Ishikawa (cell line): ENCODE measurements around the gene PERCC1.

ENCODE experiments used
- CEBPB ChIP-seq: IDR thresholded peaks from 2 replicates; pipeline ENCODE4 v1.6.1; 2012
- CREB1 ChIP-seq: IDR thresholded peaks from 2 replicates; pipeline ENCODE4 v1.6.1; 2012; ENCODE audit warnings: low read depth
- EP300 ChIP-seq: IDR thresholded peaks from 2 replicates; pipeline ENCODE4 v1.6.1; 2012; ENCODE audit warnings: borderline replicate concordance
- FOXM1 ChIP-seq: IDR thresholded peaks from 2 replicates; pipeline ENCODE4 v1.6.1; 2012; ENCODE audit warnings: low read depth, borderline replicate concordance
- NFIC ChIP-seq: IDR thresholded peaks from 2 replicates; pipeline ENCODE4 v1.6.1; 2012
- RAD21 ChIP-seq: IDR thresholded peaks from 2 replicates; pipeline ENCODE4 v1.6.1; 2012; ENCODE audit warnings: low read depth
- TAF1 ChIP-seq: IDR thresholded peaks from 2 replicates; pipeline ENCODE4 v1.6.1; 2012; ENCODE audit warnings: low read depth, mild to moderate bottlenecking
- TCF12 ChIP-seq: IDR thresholded peaks from 2 replicates; pipeline ENCODE4 v1.6.1; 2012; ENCODE audit warnings: low read depth
- TEAD4 ChIP-seq: IDR thresholded peaks from 2 replicates; pipeline ENCODE4 v1.6.1; 2012
- YY1 ChIP-seq: IDR thresholded peaks from 2 replicates; pipeline ENCODE4 v1.6.1; 2012; ENCODE audit warnings: low read depth
- ZBTB7A ChIP-seq: IDR thresholded peaks from 2 replicates; pipeline ENCODE4 v1.6.1; 2012; ENCODE audit warnings: low read depth
- TF ChIP-seq, protein P1 (sequence below): IDR thresholded peaks from 2 replicates; pipeline ENCODE4 v1.6.1; 2012; ENCODE audit warnings: low read depth, mild to moderate bottlenecking
- TF ChIP-seq, protein P2 (sequence below): IDR thresholded peaks from 2 replicates; pipeline ENCODE4 v1.6.1; 2012
- TF ChIP-seq, protein P3 (sequence below): IDR thresholded peaks from 2 replicates; pipeline ENCODE4 v1.6.1; 2012

Gene PERCC1

DNA sequence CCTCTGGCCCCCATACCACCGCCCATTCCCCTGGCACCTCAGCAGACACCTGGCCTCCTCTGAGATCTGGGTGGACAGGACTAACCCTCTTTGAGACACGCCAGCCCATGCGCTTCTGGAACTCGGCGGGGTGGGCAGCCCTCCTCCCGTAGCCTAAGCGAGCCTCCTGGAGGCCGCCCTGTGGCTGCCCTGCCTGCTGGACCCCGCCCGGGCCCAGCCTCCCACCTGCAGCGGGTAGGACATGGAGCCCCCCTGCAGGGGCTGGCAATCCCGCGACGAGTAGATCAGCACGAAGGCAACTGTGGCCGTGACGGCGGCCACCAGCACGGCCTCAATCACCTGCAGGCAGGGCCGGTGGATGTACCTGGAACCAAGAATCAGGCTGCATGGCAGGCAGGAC is 21.7 kb downstream of the PERCC1 start:
- no peak for TF ChIP-seq NFIC
- TF ChIP-seq, protein P1, sequence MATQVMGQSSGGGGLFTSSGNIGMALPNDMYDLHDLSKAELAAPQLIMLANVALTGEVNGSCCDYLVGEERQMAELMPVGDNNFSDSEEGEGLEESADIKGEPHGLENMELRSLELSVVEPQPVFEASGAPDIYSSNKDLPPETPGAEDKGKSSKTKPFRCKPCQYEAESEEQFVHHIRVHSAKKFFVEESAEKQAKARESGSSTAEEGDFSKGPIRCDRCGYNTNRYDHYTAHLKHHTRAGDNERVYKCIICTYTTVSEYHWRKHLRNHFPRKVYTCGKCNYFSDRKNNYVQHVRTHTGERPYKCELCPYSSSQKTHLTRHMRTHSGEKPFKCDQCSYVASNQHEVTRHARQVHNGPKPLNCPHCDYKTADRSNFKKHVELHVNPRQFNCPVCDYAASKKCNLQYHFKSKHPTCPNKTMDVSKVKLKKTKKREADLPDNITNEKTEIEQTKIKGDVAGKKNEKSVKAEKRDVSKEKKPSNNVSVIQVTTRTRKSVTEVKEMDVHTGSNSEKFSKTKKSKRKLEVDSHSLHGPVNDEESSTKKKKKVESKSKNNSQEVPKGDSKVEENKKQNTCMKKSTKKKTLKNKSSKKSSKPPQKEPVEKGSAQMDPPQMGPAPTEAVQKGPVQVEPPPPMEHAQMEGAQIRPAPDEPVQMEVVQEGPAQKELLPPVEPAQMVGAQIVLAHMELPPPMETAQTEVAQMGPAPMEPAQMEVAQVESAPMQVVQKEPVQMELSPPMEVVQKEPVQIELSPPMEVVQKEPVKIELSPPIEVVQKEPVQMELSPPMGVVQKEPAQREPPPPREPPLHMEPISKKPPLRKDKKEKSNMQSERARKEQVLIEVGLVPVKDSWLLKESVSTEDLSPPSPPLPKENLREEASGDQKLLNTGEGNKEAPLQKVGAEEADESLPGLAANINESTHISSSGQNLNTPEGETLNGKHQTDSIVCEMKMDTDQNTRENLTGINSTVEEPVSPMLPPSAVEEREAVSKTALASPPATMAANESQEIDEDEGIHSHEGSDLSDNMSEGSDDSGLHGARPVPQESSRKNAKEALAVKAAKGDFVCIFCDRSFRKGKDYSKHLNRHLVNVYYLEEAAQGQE = no peak
- no peak for TF ChIP-seq ZBTB7A
- TF ChIP-seq EP300 = no peak
- no peak for TF ChIP-seq TEAD4
- no peak for TF ChIP-seq TCF12
- no peak for TF ChIP-seq TAF1
- TF ChIP-seq, protein P2, sequence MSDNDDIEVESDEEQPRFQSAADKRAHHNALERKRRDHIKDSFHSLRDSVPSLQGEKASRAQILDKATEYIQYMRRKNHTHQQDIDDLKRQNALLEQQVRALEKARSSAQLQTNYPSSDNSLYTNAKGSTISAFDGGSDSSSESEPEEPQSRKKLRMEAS = no peak
- TF ChIP-seq YY1 = no peak
- no peak for TF ChIP-seq FOXM1
- no peak for TF ChIP-seq CEBPB
- no peak for TF ChIP-seq RAD21

DNA sequence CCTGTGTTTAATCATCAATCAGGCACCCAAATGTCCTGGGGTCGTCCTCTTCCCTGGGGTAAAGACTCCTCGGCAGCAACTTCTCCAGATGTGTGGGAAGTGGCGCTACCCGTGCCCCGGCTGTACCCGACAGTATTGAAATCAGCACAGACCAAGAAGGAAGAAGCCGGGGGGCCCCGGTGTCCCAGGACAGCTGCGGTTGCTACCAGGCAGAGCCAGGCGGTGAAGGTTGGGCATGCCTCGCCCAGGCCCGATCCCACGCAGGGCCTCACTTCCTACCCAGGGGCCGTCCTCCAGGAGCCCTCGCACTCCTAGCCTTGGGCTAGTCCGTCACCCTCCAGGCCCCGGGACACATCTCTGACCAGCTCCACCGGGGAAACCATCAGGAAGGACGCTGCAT is 22.4 kb downstream of the PERCC1 start:
- TF ChIP-seq, protein P1 = no peak

DNA sequence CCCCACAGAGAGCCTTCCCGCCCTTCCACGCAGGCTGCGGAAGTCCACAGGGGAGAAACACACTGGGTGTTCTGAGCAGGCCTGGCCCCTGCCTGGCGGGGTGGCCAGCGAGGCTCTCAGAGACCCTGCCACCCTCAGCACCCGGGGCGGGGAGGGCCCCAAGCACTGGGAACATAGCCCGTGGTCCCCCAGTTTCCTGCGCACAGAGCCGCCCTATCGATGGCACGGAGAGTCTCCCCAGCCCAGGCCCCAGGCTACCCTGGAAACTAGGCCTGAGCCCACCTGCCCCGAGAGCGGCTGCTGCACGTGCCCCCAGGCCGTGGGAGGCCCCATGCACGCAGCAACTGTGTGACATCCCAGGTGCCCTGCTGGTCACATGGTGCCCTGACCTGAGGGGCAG is 23.7 kb downstream of the PERCC1 start:
- TF ChIP-seq, protein P1 = no peak
- TF ChIP-seq TCF12 (no peak), CEBPB (no peak), YY1 (no peak), FOXM1 (no peak), TAF1 (no peak), ZBTB7A (no peak), NFIC (no peak)
- TF ChIP-seq, protein P2 = no peak
- TF ChIP-seq, protein P3, sequence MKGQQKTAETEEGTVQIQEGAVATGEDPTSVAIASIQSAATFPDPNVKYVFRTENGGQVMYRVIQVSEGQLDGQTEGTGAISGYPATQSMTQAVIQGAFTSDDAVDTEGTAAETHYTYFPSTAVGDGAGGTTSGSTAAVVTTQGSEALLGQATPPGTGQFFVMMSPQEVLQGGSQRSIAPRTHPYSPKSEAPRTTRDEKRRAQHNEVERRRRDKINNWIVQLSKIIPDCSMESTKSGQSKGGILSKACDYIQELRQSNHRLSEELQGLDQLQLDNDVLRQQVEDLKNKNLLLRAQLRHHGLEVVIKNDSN = no peak

DNA sequence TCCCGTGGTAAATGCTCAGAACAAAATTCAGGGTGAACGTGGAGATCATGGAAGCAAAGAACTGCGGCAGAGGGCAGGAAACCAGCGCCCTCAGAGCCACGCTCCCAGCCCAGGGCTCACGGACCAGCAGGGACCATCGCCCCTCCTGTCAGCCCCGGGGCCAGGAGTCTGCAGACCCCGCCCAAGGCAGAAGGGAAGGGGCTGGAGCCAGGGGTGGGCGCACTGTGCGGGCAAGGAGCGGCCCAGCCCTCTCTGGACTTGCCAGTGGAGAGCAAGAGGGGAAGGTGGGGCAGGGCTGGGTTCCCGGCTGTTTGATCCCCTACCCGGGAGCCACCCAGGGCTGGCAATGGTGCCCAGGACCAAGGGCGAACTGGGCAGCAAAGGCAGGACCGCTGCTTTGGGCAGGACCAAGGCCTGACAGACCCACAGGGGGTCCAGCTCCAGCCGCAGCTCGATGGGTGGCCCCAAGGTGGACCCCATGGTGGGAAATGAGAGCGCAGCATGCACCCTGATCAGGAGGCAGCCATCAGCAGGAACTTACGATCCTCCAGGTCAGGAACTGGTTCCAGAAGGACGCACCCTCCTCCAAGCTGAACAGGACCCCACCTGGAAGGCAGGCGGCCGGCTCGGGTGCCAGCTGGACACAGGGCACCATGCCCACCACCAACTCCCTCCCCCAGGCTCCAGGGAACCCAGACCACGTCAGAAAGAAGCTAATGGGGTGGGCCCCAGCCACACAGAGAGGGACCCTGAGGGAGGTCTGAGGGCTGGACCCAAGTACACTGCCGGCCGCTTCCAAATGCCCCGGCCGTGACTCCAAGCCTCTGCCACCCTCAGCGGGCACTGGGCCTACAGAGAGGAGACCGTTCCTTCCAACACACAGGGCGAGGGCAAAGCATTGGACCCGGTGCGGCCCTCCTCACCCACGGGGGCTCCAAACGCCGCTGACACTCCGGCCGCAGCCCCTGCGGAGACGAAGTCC is 24.6 kb downstream of the PERCC1 start:
- no peak for TF ChIP-seq NFIC
- TF ChIP-seq, protein P1 = no peak
- TF ChIP-seq RAD21 = no peak
- TF ChIP-seq TCF12 = no peak
- TF ChIP-seq, protein P3 = no peak
- TF ChIP-seq, protein P2 = no peak
- no peak for TF ChIP-seq ZBTB7A
- no peak for TF ChIP-seq TEAD4
- TF ChIP-seq YY1 = no peak
- no peak for TF ChIP-seq CREB1
- TF ChIP-seq FOXM1 = no peak
- TF ChIP-seq EP300 = no peak
